Tibial artery (tissue), 4 donors: ENCODE measurements around the gene KATNAL2.

Experiments used
- DNase-seq, 2 donors: peaks; one replicate each; pipeline ENCODE4 v3.0.0-alpha.2; 2019
- H3K27ac ChIP-seq, 2 donors: fragments of 200-600 bp; sonication (generic) in 1 of 2; 1 replicate in 1 of 2; 2 replicates in 1 of 2; pipeline ENCODE4 v1.5.1; 2018 to 2019; ENCODE audit warnings: mild to moderate bottlenecking in 1 of 2
- H3K27me3 ChIP-seq, 2 donors: fragments of 200-600 bp; sonication (generic) in 1 of 2; one replicate each; pipeline versions ENCODE4 v1.5.1 to v1.6.0; 2016 to 2019
- H3K36me3 ChIP-seq, 3 donors: fragments of 200-600 bp; sonication (generic) in 2 of 3; one replicate each; pipeline ENCODE4 v1.5.1; 2016 to 2019; ENCODE audit warnings: mild to moderate bottlenecking in 2 of 3
- H3K4me1 ChIP-seq, 4 donors: fragments of 200-600 bp; sonication (generic) in 2 of 4; 1 replicate in 3 of 4; 2 replicates in 1 of 4; pipeline ENCODE4 v1.5.1; 2016 to 2019
- H3K4me3 ChIP-seq, 2 donors: fragments of 200-600 bp; sonication (generic) in 1 of 2; 1 replicate in 1 of 2; 2 replicates in 1 of 2; pipeline ENCODE4 v1.5.1; 2018 to 2019; ENCODE audit warnings: mild to moderate bottlenecking in 2 of 2
- H3K9me3 ChIP-seq, 3 donors: fragments of 200-600 bp; sonication (generic) in 1 of 3; one replicate each; pipeline ENCODE4 v1.5.1; 2016 to 2019
- intact Hi-C: fragments of 100-400 bp; cut with DNase I; formaldehyde crosslinking; loops from one replicate; pipeline ENCODE4 v1.15.0; 2023; ENCODE audit warnings: low total_unique reads
- TF ChIP-seq, protein P1 (sequence below), 2 experiments: fragments of 200-600 bp in 1 of 2; fragments of 450-650 bp in 1 of 2; IDR thresholded peaks; one replicate each; pipeline ENCODE4 v1.5.1; 2017 to 2019; ENCODE audit warnings: antibody characterized with exemption in 2 of 2, mild to moderate bottlenecking in 1 of 2, moderate library complexity in 1 of 2

The KATNAL2 gene, protein sequence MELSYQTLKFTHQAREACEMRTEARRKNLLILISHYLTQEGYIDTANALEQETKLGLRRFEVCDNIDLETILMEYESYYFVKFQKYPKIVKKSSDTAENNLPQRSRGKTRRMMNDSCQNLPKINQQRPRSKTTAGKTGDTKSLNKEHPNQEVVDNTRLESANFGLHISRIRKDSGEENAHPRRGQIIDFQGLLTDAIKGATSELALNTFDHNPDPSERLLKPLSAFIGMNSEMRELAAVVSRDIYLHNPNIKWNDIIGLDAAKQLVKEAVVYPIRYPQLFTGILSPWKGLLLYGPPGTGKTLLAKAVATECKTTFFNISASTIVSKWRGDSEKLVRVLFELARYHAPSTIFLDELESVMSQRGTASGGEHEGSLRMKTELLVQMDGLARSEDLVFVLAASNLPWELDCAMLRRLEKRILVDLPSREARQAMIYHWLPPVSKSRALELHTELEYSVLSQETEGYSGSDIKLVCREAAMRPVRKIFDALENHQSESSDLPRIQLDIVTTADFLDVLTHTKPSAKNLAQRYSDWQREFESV

DNA sequence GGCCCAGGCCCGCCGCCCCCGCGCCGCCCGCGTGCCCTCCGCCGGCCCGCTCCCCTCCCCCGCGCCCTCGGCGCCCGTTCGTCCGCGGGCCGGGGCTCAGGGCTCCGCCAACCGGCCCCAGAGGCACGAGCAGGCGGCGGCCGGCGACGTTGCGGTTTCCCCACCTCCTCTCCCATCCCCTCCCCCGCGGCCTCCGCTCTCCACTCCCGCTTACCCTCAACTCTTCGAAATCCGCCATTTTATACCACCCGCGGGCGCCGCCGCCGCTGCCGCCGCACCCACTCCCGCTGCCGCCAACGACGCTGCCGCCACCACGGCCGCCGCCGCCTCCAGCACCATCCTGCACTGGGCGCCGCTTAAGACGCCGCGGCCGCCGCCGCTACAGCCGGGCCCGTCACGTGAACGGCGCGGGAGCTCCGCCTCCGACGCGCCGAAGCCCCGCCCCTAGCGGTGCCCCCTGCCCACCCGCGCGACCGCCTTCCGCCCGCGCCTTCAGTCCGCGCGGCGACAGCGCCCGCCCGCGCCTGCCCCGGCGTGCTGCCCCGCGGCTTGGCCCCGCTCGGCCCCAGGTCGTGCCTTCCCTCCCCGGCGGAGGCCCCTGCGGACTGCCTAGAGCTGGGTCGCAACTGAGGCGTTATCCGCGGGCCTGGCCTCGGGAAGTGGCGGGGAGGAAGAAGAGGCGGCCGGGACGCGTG is at the start of gene KATNAL2, which contains the start of gene PIAS2:
Gene KATNAL2 (plus strand): TSS at position 495 of the 695 bp plus-strand sequence. CDS start 29,271 bp downstream, outside the sequence.
Gene PIAS2 (minus strand): TSS at position 400 of the 695 bp plus-strand sequence. CDS start 162 bp downstream, at position 238.
- intact Hi-C loops: no loop called here
- no peaks in the 10 kb centered on the region for H3K27me3 ChIP-seq
- H3K4me1 ChIP-seq: peaks cover 0 to 16% (median 6%) of the 10 kb centered on the region in 4 donors
- peak within 1 kb of the TSS; percentile 68 to 80 for H3K4me3 ChIP-seq
- peak; percentile 72 to 88 for DNase-seq
- TF ChIP-seq, protein P1, sequence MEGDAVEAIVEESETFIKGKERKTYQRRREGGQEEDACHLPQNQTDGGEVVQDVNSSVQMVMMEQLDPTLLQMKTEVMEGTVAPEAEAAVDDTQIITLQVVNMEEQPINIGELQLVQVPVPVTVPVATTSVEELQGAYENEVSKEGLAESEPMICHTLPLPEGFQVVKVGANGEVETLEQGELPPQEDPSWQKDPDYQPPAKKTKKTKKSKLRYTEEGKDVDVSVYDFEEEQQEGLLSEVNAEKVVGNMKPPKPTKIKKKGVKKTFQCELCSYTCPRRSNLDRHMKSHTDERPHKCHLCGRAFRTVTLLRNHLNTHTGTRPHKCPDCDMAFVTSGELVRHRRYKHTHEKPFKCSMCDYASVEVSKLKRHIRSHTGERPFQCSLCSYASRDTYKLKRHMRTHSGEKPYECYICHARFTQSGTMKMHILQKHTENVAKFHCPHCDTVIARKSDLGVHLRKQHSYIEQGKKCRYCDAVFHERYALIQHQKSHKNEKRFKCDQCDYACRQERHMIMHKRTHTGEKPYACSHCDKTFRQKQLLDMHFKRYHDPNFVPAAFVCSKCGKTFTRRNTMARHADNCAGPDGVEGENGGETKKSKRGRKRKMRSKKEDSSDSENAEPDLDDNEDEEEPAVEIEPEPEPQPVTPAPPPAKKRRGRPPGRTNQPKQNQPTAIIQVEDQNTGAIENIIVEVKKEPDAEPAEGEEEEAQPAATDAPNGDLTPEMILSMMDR (IDR thresholded peaks at IDR 0.05): no peak
- H3K9me3 ChIP-seq: no peaks in the 10 kb centered on the region
- no peaks in the 10 kb centered on the region for H3K36me3 ChIP-seq
- peak within 1 kb of the TSS; percentile 85 to 86 for H3K27ac ChIP-seq

DNA sequence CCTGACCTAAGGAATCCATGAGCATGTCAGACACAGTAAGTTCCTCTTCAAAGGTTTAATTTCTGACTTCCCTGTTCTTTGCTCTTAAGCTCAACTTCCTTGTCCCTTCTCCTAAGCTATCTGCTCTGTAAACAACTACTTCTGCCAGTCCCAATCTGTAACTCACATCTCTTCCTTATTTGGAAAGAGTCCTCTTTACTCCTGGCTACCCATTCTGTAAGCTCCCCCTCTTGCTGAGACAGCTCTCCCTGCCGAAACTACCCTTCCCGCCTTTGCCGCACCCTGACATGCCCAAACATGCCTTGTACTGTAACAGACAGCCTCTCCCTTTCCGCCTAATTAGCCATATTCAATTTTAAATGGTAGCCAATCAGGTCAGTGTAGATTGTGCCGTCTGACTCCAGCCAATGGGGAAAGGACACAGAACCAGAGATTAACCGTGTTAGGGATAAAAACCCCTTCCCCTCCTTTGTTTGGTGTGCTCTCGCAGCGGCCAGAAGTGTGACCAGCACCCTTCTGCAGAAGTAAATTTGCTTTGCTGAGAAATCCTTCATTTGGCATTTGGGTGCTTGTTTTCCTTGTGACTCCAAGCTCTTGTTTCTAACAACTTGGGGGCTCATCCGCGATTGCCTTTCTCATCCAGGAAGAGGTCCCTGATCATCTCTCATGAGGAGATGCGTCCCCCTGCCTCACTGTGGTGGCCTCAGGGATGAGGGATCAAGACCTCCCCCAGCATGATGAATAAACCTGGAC is 49.1 kb upstream of the KATNAL2 start:
- intact Hi-C loops: no loop called here
- Histone ChIP-seq H3K27ac (no peak overlapping the region), H3K36me3 (peaks cover 5 to 21% (median 12%) of the 10 kb centered on the region in 3 donors), H3K4me3 (no peak overlapping the region), H3K4me1 (no peaks in the 10 kb centered on the region), H3K9me3 (peaks cover 0 to 22% (median 10%) of the 10 kb centered on the region in 3 donors), H3K27me3 (no peaks in the 10 kb centered on the region)
- TF ChIP-seq, protein P1 (IDR thresholded peaks at IDR 0.05): no peak
- no peak for DNase-seq

DNA sequence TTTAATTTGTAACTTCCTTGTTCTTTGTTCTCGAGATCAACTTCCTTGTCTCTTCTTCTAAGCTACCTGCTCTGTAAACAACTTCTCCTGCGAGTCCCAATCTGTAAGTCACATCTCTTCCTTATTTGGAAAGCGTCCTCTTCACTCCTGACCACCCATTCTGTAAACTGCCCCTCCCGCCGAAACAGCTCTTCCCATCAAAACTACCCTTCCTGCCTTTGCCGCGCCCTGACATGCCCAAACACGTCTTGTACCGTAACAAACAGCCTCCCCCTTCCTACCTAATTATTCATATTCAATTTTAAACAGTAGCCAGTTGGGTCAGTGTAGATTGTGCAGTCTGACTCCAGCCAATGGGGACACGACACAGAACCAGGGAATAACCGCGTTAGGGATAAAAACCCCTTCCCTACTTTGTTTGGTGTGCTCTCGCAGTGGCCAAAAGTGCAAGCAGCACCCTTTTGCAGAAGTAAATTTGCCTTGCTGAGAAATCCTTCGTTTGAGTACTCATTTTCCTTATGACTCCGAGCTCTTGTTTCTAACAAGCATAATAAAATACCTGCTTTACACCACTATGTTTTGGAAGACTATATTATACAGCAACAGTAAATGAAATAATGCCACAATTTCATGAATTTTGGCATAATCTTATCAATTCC is 39.9 kb upstream of the KATNAL2 start:
- H3K27ac ChIP-seq: no peak overlapping the region
- no peak for DNase-seq
- H3K9me3 ChIP-seq: no peaks in the 10 kb centered on the region

DNA sequence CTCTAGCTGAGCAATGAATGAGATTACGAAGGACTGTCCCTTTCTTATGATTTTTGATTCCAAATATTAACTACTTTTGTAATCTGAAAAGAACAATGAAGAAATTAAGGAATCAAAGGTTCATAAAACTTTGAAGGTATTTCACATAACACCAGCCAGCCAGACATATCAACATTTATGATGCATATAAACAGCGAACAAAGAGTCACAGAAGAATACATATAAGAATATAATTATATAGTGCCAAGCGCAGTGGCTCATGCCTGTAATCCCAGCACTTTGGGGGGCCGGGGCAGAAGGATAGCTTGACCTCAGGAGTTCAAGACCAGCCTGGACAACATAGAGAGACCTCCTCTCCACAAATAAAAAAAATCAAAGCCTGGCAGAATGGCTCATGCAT is 34.2 kb upstream of the KATNAL2 start:
- peaks cover 0 to 14% (median 3%) of the 10 kb centered on the region in 3 donors for H3K36me3 ChIP-seq
- intact Hi-C loops: no loop called here
- TF ChIP-seq, protein P1 (IDR thresholded peaks at IDR 0.05): no peak
- no peak overlapping the region for H3K4me3 ChIP-seq
- no peak overlapping the region for H3K27ac ChIP-seq
- peaks cover 0 to 5% (median 0%) of the 10 kb centered on the region in 4 donors for H3K4me1 ChIP-seq
- H3K9me3 ChIP-seq: peaks cover 0 to under 1% (median 0%) of the 10 kb centered on the region in 3 donors
- no peaks in the 10 kb centered on the region for H3K27me3 ChIP-seq
- DNase-seq: no peak

More for the DNA sequence above, 39.9 kb upstream of the KATNAL2 start:
- no peak overlapping the region for H3K4me3 ChIP-seq
- TF ChIP-seq, protein P1 (IDR thresholded peaks at IDR 0.05): no peak
- H3K4me1 ChIP-seq: no peaks in the 10 kb centered on the region
- peaks cover 0 to 24% (median 5%) of the 10 kb centered on the region in 3 donors for H3K36me3 ChIP-seq
- intact Hi-C loops: no loop called here
- H3K27me3 ChIP-seq: no peaks in the 10 kb centered on the region
